ENCODE measurements around the gene NETO2.

GRCh38 chr16:47156680-47157215 is 13.0 kb upstream of the NETO2 start:
- no peak for TF ChIP-seq POLR2AphosphoS5 (IDR thresholded peaks at IDR 0.05; ENCODE audit: low read depth, low read length)
- no peak for TF ChIP-seq CTCF (IDR thresholded peaks at IDR 0.05)
- TF ChIP-seq TCF7L2 (IDR thresholded peaks at IDR 0.05; ENCODE audit: low read depth, low read length) = no peak
- TF ChIP-seq SIN3A (IDR thresholded peaks at IDR 0.05; ENCODE audit: borderline replicate concordance, insufficient read depth, low read depth, low read length) = no peak
- TF ChIP-seq REST (IDR thresholded peaks at IDR 0.05; ENCODE audit: insufficient read depth in 1 of 2, low read depth in 2 of 2, low read length in 1 of 2) = no peak
